Mucosa of descending colon (tissue), 3 donors: ENCODE data around the gene ADGRE2. TPM values are rescaled to one million over a fixed set of nuclear protein-coding genes. Genes with fewer than 3 reads are reported as not detected.

Experiments
- ATAC-seq: fragments of 200-7000 bp; cut with Tn5 transposase; one replicate; pipeline ENCODE4 v1.9.1; 2020; ENCODE audit warnings: mild to moderate bottlenecking, moderate library complexity
- DNase-seq, 3 donors: peaks; one replicate each; pipeline ENCODE4 v3.0.0-alpha.2; 2020
- H3K36me3 ChIP-seq: fragments of 200-600 bp; one replicate; pipeline ENCODE4 v1.8.0; 2021; ENCODE audit warnings: low read depth, mild to moderate bottlenecking
- H3K4me1 ChIP-seq: fragments of 200-600 bp; one replicate; pipeline ENCODE4 v1.8.0; 2021; ENCODE audit warnings: low read depth, mild to moderate bottlenecking
- H3K4me3 ChIP-seq: fragments of 200-600 bp; one replicate; pipeline ENCODE4 v1.8.0; 2021; ENCODE audit warnings: mild to moderate bottlenecking
- H3K9me3 ChIP-seq: fragments of 200-600 bp; one replicate; pipeline ENCODE4 v1.8.0; 2021; ENCODE audit warnings: mild to moderate bottlenecking
- CTCF ChIP-seq: fragments of 200-600 bp; IDR thresholded peaks from one replicate; pipeline ENCODE4 v1.8.0; 2022; ENCODE audit warnings: antibody characterized with exemption, mild to moderate bottlenecking
- intact Hi-C, 2 donors: fragments of 100-400 bp; cut with DNase I in 1 of 2; cut with micrococcal nuclease in 1 of 2; formaldehyde crosslinking; loops; one replicate each; pipeline versions ENCODE4 v1.11.0 to v1.11.1; 2022; cut with DNase I, micrococcal nuclease
- total RNA-seq, 3 donors: library from RNA; stranded (reverse); fragmentation: NEBNext Ultra II Directional in 2 of 3; extraction: Animal tissue kit (Norgen Biotek cat#: 25700) in 2 of 3; gene quantifications; one replicate each; pipeline versions ENCODE4 v1.2.1 to v1.2.4, GENCODE V29; 2021 to 2023
- donor health status: DM: no; HTN: no; CAD: no; lungs with moderate emphysema.
- donor health status: DM: no; HTN: no; CAD: no.
- donor health status: DM: no; HTN: yes; CAD: no.

The ADGRE2 gene
- total RNA-seq, 3 donors from 2014 or later = 1.1 to 4.2 (median 1.9) TPM

DNA sequence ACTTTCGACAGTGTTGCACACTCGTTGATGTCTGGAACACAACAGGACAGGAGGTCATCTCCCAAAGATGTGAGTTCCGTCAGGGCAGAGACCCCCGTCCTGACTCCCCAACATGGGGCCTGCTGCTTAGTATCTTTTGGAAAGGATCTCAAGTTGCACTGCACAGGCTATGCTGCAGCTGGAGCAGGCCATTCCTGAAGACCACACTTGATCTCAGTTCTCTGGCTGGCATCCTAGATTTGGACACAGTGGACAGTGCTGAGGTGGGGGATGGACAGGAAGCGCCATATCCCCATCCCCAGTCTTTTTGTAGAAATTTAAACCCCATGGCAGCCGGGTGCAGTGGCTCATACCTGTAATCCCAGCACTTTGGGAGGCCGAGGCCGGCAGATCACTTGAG is 5.9 kb downstream of the ADGRE2 start:
- DNase-seq (no peak), ATAC-seq (no peak)
- Histone ChIP-seq H3K4me1 (peaks cover 4% of the 10 kb centered on the region), H3K36me3 (no peaks in the 10 kb centered on the region), H3K9me3 (no peaks in the 10 kb centered on the region), H3K4me3 (no peak overlapping the region)
- intact Hi-C loops = no loop called here
- TF ChIP-seq CTCF = no peak

DNA sequence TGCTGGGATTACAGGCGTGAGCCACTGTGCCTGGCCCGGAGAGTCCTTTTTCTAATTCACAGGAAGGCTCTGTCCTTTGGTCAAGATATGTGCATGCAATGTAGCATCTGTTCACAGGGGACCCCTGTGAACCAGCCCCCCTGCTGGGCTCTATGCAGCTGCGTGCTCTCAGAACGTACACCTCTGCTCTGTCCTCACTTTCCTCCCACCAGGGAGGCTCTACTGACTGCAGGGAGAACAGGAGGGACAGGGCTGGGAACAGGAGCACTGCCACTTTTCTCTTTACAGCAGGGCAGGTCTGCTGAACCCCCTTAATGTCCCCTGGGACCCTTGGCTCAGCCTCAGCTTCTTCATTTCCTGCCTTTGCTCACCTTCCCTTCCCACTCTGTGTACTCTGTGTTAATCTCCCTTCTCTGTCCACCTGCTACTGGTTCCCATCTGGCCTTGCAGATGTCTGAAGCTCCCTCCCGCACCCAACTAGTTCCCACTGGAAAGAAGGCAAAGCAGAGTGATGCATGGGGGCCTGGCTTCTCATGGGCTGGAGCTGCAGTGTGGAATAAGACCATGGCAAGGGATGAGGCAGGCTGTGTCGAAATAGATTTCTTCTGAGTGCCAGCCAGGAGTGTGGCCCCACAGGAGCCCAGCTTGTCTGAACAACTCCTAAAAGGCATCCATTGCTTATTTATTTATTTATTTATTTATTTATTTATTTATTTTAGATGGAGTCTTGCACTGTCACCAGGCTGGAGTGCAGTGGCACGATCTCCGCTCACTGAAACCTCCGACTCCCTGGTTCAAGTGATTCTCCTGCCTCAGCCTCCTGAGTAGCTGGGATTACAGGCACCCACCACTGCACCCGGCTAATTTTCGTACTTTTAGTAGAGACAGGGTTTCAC is 7.2 kb downstream of the ADGRE2 start:
- DNase-seq (no peak), ATAC-seq (no peak)
- TF ChIP-seq CTCF = no peak
- H3K9me3 ChIP-seq = no peaks in the 10 kb centered on the region
- intact Hi-C loops = no loop called here
- H3K4me1 ChIP-seq = no peaks in the 10 kb centered on the region
- H3K4me3 ChIP-seq = no peak overlapping the region
- H3K36me3 ChIP-seq = no peaks in the 10 kb centered on the region

DNA sequence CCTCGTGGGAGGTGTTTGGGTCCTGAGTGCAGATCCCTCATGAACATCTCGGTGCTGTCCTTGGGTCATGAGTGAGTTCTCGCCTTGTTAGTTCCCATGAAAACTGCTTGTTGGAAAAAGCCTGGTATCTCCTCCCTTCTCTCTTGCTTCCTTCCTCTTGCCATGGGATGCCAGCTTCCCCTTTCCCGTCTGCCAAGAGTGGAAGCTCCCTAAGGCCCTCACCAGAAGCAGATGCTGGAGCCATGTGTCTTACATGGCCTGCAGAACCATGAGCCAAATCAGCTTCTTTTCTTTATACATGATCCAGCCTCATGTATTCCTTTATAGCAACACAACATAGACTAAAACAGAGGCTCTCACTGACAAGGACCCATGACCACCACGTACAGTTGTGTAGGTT is 8.2 kb downstream of the ADGRE2 start:
- Histone ChIP-seq H3K4me3 (no peak overlapping the region), H3K4me1 (no peaks in the 10 kb centered on the region), H3K9me3 (no peaks in the 10 kb centered on the region), H3K36me3 (no peaks in the 10 kb centered on the region)
- intact Hi-C loops = no loop called here
- no peak for DNase-seq
- no peak for TF ChIP-seq CTCF
- no peak for ATAC-seq

DNA sequence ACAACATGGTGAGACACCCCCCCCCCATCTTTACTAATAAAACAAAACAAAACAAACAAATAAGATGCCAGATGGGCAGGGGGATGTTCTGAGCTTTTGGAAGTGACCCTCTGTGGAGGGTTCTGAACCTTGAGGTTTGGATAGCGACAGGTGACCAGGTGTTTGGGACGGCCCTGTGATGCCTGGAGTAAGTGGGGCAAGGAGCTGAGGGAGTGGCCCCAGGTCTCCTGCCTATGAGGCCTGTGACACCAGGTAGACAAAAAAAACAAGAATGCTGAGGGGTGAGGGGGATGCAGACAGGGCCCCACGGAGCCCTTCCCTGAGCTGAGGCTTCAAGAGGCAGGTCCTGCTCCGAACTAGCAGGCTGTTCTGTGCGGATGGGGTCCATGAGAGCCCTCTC is 9.2 kb downstream of the ADGRE2 start:
- H3K9me3 ChIP-seq = no peaks in the 10 kb centered on the region
- no peak for TF ChIP-seq CTCF
- no peaks in the 10 kb centered on the region for H3K36me3 ChIP-seq
- intact Hi-C loops = no loop called here
- H3K4me3 ChIP-seq = no peak overlapping the region
- DNase-seq (no peak), ATAC-seq (no peak)
- H3K4me1 ChIP-seq = no peaks in the 10 kb centered on the region

DNA sequence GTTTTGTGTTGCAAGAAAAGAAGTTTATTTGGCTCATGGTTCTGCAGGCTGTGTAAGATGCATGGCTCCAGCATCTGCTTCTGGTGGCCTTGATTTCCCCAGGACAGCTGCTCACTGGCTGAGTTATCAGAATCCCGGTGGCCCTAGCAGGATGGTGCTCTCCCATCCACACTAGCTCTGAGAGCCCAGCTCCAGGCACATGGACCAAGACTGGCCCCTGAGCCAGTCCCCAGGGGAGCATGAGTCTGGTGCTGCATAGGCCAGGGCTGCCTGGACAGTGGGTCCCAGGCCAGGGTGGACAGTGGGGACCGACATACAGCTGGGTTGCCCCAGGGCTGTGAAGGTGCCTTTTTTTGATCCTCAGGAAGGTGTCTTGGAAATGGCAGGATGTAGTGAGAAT is 10.4 kb downstream of the ADGRE2 start:
- no peaks in the 10 kb centered on the region for H3K9me3 ChIP-seq
- TF ChIP-seq CTCF = no peak
- no peaks in the 10 kb centered on the region for H3K36me3 ChIP-seq
- DNase-seq (no peak), ATAC-seq (no peak)
- intact Hi-C loops = no loop called here
- no peaks in the 10 kb centered on the region for H3K4me1 ChIP-seq
- no peak overlapping the region for H3K4me3 ChIP-seq
